ENCODE measurements around the gene ATG2B.

DNA sequence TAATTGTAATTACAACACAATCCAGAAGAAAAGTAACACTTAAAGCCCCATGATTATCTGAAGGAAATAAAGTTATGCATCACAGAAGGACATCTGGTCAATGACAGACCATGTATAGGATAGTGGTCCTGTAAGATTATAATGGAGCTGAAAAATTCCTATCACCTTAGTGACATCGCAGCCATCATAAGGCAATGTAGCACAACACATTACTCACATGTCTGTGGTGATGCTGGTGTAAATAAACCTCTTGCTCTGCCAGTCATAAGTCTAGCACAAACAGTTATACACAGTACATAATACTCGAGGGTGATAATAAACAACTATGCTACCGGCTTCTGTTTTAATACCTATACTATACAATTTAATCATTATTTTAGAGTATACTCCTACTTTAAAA is 11.2 kb downstream of the ATG2B start:
- TF ChIP-seq HDAC2 (IDR thresholded peaks at IDR 0.05): no peak
- TF ChIP-seq, protein P1, sequence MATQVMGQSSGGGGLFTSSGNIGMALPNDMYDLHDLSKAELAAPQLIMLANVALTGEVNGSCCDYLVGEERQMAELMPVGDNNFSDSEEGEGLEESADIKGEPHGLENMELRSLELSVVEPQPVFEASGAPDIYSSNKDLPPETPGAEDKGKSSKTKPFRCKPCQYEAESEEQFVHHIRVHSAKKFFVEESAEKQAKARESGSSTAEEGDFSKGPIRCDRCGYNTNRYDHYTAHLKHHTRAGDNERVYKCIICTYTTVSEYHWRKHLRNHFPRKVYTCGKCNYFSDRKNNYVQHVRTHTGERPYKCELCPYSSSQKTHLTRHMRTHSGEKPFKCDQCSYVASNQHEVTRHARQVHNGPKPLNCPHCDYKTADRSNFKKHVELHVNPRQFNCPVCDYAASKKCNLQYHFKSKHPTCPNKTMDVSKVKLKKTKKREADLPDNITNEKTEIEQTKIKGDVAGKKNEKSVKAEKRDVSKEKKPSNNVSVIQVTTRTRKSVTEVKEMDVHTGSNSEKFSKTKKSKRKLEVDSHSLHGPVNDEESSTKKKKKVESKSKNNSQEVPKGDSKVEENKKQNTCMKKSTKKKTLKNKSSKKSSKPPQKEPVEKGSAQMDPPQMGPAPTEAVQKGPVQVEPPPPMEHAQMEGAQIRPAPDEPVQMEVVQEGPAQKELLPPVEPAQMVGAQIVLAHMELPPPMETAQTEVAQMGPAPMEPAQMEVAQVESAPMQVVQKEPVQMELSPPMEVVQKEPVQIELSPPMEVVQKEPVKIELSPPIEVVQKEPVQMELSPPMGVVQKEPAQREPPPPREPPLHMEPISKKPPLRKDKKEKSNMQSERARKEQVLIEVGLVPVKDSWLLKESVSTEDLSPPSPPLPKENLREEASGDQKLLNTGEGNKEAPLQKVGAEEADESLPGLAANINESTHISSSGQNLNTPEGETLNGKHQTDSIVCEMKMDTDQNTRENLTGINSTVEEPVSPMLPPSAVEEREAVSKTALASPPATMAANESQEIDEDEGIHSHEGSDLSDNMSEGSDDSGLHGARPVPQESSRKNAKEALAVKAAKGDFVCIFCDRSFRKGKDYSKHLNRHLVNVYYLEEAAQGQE (IDR thresholded peaks at IDR 0.05): no peak
- no peak for TF ChIP-seq EP300 (IDR thresholded peaks at IDR 0.05)
- TF ChIP-seq, protein P2, sequence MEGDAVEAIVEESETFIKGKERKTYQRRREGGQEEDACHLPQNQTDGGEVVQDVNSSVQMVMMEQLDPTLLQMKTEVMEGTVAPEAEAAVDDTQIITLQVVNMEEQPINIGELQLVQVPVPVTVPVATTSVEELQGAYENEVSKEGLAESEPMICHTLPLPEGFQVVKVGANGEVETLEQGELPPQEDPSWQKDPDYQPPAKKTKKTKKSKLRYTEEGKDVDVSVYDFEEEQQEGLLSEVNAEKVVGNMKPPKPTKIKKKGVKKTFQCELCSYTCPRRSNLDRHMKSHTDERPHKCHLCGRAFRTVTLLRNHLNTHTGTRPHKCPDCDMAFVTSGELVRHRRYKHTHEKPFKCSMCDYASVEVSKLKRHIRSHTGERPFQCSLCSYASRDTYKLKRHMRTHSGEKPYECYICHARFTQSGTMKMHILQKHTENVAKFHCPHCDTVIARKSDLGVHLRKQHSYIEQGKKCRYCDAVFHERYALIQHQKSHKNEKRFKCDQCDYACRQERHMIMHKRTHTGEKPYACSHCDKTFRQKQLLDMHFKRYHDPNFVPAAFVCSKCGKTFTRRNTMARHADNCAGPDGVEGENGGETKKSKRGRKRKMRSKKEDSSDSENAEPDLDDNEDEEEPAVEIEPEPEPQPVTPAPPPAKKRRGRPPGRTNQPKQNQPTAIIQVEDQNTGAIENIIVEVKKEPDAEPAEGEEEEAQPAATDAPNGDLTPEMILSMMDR (IDR thresholded peaks at IDR 0.05): no peak
- TF ChIP-seq BHLHE40 (IDR thresholded peaks at IDR 0.05; ENCODE audit: low read depth, low read length): no peak
- TF ChIP-seq MYC (IDR thresholded peaks at IDR 0.05; ENCODE audit: borderline replicate concordance, low read length): no peak
- no peak for TF ChIP-seq POLR2A (IDR thresholded peaks at IDR 0.05; ENCODE audit: low read length)
- no peak for TF ChIP-seq JUN (IDR thresholded peaks at IDR 0.05)
- no peak for TF ChIP-seq KDM1A (IDR thresholded peaks at IDR 0.05; ENCODE audit: low read depth)
- TF ChIP-seq MAZ (IDR thresholded peaks at IDR 0.05; ENCODE audit: borderline replicate concordance, low read depth, low read length): no peak
- TF ChIP-seq JUNB (IDR thresholded peaks at IDR 0.05): no peak
- TF ChIP-seq, protein P3, sequence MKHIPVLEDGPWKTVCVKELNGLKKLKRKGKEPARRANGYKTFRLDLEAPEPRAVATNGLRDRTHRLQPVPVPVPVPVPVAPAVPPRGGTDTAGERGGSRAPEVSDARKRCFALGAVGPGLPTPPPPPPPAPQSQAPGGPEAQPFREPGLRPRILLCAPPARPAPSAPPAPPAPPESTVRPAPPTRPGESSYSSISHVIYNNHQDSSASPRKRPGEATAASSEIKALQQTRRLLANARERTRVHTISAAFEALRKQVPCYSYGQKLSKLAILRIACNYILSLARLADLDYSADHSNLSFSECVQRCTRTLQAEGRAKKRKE (CRISPR knock-in tag; IDR thresholded peaks at IDR 0.05; ENCODE audit: low read depth): no peak
- TF ChIP-seq CBX8 (IDR thresholded peaks at IDR 0.05): no peak
- TF ChIP-seq RAD21 (conservative IDR thresholded peaks at IDR 0.05 in 1 of 2, IDR thresholded peaks at IDR 0.05 in 1 of 2): no peak
